ENCODE measurements around the gene SH3PXD2A. TPM values are rescaled to one million over a fixed set of nuclear protein-coding genes. Genes with fewer than 3 reads are reported as not detected.
A peak's percentile ranks its signal among the peaks of the same experiment; 100 is the strongest.

Gene SH3PXD2A
- total RNA-seq, 1 donor from 2014 or later, result 35.2 TPM

DNA sequence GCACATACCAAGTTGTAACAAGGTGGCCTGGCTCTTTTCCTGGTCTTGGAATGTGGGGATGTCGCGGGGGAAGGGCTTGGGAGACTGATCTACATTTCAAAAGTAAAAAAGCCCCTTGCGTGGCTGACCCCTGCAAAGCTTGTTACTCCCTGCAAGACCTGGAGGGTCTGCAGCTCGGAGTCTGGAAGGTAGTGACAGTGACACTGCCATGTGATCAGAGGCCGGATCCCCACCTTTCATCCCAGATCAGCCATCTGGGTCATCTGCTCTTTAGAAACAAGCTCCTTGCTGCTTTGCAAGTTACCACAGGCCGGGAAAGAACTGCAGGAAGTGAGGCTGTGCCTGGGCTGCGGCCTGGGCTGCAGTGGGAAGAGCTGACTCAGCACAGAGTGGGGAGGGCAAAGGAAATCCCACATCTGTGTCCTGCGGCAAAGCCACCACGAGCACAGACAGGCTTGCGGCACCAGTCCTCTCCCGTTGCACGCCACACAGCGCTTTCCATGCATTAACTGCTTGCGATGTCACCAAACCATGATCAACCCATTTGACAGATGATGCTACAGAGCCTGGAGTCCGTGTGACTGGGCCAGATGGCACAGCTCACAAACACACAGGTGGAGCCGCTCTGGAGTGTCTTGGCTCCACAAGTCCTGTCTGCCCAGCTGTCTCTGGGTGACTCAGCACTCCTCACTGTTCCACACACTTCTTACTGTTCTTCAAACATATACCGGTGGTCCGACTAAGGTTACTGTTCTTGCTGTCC lies 97.7 kb downstream of the SH3PXD2A start:
- ATAC-seq, result peak; percentile 62
- intact Hi-C loops (cut with DNase I), result no loop called here
- H3K36me3 ChIP-seq, result no peaks in the 10 kb centered on the region
- TF ChIP-seq, protein P1, sequence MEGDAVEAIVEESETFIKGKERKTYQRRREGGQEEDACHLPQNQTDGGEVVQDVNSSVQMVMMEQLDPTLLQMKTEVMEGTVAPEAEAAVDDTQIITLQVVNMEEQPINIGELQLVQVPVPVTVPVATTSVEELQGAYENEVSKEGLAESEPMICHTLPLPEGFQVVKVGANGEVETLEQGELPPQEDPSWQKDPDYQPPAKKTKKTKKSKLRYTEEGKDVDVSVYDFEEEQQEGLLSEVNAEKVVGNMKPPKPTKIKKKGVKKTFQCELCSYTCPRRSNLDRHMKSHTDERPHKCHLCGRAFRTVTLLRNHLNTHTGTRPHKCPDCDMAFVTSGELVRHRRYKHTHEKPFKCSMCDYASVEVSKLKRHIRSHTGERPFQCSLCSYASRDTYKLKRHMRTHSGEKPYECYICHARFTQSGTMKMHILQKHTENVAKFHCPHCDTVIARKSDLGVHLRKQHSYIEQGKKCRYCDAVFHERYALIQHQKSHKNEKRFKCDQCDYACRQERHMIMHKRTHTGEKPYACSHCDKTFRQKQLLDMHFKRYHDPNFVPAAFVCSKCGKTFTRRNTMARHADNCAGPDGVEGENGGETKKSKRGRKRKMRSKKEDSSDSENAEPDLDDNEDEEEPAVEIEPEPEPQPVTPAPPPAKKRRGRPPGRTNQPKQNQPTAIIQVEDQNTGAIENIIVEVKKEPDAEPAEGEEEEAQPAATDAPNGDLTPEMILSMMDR (IDR thresholded peaks at IDR 0.05), result no peak
- H3K27ac ChIP-seq, result peak overlapping the region; percentile 58
- H3K4me1 ChIP-seq, result peaks cover 52% of the 10 kb centered on the region
- no peaks in the 10 kb centered on the region for H3K9me3 ChIP-seq
- no peak for DNase-seq
- H3K27me3 ChIP-seq, result no peaks in the 10 kb centered on the region
- H3K4me3 ChIP-seq, result no peak overlapping the region

DNA sequence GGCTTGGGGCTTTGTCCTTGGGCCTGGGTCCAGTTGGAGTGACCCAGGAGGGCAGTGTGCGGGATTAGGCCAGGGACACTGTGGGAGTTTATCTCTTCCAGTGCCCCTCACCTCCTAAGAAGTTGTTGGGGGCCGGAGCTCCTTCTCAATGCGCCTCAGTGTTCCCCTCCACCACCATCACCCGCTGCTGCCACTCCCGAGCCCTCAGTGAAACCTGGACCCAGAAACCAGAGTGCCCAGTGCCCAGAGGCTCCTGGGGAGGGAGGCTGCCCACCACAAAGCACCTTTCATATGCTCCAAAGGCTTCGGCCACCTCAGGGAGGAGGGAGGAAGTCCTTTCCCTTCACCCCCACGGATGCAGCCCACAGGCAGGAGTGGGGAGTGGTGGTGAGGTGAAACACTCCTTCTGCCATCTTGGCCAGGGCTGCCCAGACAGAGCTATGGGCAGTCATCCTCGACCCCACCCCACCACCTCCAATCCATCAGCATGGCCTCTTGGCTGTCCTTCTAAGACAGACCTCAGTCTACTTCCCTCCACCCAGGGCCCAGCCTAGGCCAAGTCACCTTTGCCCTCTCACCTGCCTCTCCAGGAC lies 99.0 kb downstream of the SH3PXD2A start:
- H3K27me3 ChIP-seq, result no peaks in the 10 kb centered on the region
- no peak overlapping the region for H3K4me3 ChIP-seq
- intact Hi-C loops (cut with DNase I), result no loop called here
- peaks cover 42% of the 10 kb centered on the region for H3K4me1 ChIP-seq
- H3K9me3 ChIP-seq, result no peaks in the 10 kb centered on the region
- DNase-seq (no peak), ATAC-seq (no peak)
- H3K36me3 ChIP-seq, result no peaks in the 10 kb centered on the region
- TF ChIP-seq, protein P1 (IDR thresholded peaks at IDR 0.05), result no peak
- H3K27ac ChIP-seq, result no peak overlapping the region

DNA sequence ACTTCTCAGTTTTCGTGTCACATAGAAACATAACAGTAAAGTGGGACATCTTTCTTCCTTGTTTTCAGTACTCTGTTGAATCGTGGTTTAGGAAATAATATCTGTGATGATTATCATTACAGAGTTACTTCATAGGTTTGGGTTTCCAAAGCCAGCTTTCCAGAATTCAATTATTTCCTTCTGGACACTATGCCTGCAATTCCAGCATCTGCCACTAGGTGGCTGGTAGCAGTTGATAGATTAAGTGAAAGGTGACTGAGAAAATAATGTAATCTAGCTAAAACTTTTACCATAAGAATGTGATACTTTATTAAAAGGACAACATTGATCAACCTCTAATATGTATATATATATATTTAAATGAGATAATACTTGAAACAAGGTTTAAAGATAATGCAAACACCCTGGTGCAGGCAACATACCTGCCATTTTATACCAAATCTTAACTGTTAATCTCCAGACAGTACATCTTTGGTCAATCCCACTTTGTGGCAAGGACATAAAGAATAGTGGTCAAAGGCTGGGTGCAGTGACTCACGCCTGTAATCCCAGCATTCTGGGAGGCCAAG lies 102.6 kb downstream of the SH3PXD2A start:
- intact Hi-C loops (cut with DNase I), result no loop called here
- ATAC-seq (no peak), DNase-seq (no peak)
- Histone ChIP-seq H3K36me3 (no peaks in the 10 kb centered on the region), H3K27me3 (no peaks in the 10 kb centered on the region), H3K9me3 (no peaks in the 10 kb centered on the region), H3K4me1 (peaks cover 7% of the 10 kb centered on the region), H3K4me3 (no peak overlapping the region), H3K27ac (no peak overlapping the region)
- TF ChIP-seq, protein P1 (IDR thresholded peaks at IDR 0.05), result peak; percentile 78

DNA sequence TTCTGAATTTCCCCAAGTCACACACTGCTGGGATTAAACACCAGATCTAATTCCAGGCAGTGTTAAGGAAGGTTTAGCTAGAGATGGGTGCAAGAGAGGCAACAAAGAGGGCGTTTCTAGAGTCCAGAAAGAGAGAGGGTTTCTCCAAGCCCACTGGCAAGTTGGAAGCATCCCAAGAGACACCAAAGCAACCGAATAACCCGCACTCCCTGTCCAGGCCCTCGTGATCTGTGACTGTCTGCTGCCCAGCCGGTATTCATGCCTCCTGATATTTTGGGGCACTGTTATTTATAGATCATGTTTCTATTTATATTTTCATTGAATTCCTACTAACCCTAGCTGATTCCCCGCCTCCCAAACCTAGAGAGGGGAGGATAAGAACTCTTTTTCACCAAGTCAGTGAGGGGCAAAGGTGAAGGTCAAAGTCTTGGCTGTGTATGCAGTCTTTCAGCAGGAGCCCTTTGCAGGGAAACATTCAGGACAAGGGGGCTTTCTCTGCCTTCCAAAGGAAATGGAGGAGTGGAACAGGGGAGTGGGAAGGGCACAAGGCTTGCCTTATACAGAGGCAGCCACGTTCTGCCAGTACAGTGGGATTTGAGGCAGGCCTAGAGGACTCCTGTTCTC lies 103.6 kb downstream of the SH3PXD2A start:
- H3K27ac ChIP-seq, result no peak overlapping the region
- no peaks in the 10 kb centered on the region for H3K9me3 ChIP-seq
- TF ChIP-seq, protein P1 (IDR thresholded peaks at IDR 0.05), result no peak
- DNase-seq, result no peak
- intact Hi-C loops (cut with DNase I), result no loop called here
- H3K4me3 ChIP-seq, result no peak overlapping the region
- no peaks in the 10 kb centered on the region for H3K4me1 ChIP-seq
- H3K27me3 ChIP-seq, result no peaks in the 10 kb centered on the region
- H3K36me3 ChIP-seq, result no peaks in the 10 kb centered on the region
- ATAC-seq, result no peak

DNA sequence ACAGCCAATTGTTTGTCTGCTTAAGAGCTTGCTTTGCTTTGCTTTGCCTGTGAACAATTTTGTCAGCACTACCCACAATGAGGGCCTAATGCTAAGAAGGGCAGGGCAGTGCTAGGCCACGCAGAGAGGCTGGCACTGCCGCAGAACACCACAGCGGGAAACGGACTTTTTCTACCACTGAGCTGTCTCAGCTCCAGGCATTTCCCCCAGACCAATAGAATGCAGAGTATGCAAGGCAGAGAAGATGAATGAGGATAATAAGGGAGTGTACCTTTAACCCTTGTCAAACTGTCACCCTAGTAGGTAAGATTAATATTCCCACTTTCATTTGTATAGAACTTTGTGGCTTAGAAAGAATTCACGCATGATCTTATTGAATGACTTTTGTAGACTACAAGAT lies 104.5 kb downstream of the SH3PXD2A start:
- Histone ChIP-seq H3K27me3 (no peaks in the 10 kb centered on the region), H3K36me3 (no peaks in the 10 kb centered on the region), H3K4me3 (no peak overlapping the region), H3K9me3 (no peaks in the 10 kb centered on the region), H3K27ac (no peak overlapping the region), H3K4me1 (peaks cover 2% of the 10 kb centered on the region)
- DNase-seq (no peak), ATAC-seq (no peak)
- intact Hi-C loops (cut with DNase I), result no loop called here
- TF ChIP-seq, protein P1 (IDR thresholded peaks at IDR 0.05), result no peak
